HG03135 (cell line): ENCODE results near the gene TRIP6.

Experiments used
- ATAC-seq: cut with Tn5 transposase; IDR thresholded peaks from one replicate; pipeline ENCODE4 v1.9.1; 2021; ENCODE audit warnings: mild to moderate bottlenecking, moderate library complexity; ENCODE audit not compliant: unreplicated experiment

TRIP6 gene, protein sequence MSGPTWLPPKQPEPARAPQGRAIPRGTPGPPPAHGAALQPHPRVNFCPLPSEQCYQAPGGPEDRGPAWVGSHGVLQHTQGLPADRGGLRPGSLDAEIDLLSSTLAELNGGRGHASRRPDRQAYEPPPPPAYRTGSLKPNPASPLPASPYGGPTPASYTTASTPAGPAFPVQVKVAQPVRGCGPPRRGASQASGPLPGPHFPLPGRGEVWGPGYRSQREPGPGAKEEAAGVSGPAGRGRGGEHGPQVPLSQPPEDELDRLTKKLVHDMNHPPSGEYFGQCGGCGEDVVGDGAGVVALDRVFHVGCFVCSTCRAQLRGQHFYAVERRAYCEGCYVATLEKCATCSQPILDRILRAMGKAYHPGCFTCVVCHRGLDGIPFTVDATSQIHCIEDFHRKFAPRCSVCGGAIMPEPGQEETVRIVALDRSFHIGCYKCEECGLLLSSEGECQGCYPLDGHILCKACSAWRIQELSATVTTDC

DNA sequence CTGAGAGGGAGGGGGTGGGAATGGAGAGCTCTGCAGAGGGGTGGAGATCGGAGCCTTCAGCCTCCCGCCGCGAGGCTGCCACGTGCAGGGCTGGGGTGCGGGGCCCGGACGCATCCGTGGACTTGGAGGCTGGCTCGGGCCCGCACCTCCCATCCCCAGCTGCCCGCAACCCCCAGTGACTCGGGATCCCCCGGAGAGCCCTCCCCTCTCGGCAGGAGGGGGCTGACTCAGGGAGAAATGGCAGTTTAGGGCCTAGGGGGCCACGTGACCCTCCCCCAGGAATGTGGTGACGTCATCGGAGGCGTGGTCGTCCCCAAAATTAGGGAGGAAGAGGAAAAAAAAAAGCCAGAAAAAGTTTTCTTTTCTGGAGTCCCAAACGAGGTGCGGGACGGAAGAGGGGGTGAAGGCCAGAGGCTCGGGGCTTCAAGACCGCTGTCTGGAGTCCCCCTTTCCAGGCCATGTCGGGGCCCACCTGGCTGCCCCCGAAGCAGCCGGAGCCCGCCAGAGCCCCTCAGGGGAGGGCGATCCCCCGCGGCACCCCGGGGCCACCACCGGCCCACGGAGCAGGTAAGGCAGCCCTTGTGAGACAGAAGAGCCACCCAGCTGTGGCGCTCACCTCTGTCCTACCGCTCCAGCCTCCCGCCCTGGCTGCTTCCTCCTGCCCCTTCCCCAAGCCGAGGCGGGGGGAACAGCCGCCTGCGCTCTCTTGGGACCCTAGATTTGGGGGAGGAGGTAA, at the start of gene TRIP6:
TRIP6 (plus strand) TSS at position 348 of the 736 bp plus-strand sequence; CDS start at position 459, 111 bp downstream.
- no peak for ATAC-seq

DNA sequence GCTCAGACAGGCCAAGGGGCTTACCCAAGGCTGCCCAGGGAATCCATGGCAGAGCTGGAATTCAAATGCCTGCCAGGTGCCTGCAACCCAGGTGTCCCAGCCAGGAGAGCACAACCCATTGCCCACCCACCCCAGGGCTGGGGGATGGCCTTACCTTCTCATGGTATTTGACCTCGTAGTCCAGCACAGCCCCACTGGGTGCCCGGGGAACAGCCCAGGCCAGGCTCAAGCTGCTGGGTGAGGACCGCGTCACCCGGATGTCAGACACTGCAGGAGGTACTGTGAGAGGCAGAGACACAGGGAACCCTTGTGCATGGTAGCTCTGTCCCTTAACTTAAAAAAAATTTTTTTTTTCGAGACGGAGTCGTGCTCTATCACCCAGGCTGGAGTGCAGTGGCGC, 48.8 kb upstream of the TRIP6 start:
- no peak for ATAC-seq

DNA sequence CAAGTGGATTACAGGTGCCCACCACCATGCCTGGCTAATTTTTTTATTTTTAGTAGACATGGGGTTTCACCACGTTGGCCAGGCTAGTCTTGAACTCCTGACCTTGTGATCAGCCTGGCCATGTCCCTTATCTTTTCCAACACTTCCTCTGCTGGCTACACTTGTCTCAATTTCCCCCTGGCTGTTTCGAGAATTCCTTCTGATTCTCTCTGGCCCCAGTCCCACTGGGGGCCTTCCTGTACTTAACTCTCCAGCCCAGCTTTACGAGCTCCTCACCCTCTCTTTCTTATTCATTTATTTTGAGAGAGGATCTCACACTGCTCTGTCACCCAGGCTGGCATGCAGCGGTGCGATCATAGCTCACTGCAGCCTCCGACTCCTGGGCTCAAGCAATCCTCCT, 48.4 kb upstream of the TRIP6 start:
- ATAC-seq = no peak

DNA sequence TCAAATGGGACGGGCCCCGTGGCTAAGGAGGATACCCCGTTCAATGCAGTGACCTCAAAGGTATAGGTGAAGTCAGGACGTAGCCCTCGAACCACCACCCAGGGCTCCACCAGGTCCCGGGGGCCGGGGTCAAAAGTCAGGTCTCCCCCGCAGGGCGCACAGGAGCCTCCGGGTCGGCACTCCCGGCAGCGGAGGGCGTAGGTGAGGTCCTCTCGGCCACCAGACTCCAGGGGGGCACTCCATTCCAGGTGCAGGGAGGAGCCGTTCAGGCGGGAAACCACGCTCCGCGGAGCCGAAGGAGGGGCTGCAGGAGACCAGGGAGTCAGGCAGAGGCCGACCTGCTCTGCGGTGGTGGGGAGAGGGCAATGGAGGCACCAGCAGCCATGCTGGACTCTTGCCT, 47.6 kb upstream of the TRIP6 start:
- ATAC-seq = no peak

DNA sequence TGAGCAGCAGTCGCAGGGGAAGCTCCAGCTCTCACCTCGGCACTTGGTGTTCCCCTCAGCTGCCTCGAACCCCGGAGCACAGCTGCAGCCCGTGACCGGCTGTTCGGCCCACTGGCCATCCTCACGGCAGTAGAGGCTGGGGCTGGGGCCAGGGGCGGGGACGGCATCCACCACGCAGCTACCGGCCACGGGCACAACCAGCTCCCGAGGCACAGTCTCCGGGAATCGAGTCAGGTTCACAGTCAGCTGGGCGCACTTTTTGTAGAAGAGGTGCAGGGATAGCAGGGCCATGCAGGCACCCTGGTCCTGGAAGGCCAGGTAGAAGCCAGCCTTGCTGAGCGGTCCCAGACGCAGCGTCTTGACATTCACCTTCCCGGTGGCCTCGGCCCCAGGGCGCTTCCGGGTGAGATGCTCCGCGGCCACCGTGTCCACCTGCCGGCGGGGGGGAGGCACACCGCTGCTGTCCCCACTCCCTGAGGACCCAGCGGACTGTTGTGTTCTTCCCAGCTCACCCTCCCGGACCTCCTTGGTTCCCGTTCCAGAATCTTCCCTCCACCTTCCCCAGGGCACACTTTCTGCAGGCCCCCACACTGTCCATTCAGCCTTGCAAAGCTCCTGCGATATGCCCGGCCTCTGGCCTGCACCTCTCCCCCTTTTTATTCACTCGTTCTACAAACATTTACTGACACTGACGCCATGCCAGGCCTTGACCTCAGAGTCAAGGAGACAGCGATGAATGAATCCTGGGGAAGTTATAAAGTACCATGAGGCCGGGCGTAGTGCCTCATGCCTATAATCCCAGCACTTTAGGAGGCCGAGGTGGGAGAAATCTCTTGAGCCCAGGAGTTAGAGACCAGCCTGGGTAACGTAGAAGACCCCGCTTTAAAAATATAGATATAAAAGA, 44.7 kb upstream of the TRIP6 start:
- ATAC-seq = no peak

DNA sequence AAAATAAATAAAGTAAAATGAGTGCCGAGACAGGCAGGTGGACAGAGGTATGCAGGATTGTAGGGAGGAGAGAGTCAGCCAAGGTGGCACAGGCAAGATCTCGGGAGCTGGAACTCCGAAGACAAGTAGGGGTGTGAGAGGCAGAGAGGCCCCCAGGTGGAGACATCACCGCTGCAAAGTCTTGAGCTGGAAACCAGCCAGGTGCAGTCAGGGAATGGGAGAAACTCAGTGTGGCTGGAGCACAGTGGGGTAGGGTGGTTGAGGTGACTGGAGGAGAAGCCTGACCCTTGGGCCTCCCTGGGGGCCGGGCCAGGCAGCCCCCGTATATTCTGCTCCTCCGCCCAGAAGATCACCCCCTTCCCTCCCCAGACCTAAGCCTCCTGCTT, 44.1 kb upstream of the TRIP6 start:
- no peak for ATAC-seq

DNA sequence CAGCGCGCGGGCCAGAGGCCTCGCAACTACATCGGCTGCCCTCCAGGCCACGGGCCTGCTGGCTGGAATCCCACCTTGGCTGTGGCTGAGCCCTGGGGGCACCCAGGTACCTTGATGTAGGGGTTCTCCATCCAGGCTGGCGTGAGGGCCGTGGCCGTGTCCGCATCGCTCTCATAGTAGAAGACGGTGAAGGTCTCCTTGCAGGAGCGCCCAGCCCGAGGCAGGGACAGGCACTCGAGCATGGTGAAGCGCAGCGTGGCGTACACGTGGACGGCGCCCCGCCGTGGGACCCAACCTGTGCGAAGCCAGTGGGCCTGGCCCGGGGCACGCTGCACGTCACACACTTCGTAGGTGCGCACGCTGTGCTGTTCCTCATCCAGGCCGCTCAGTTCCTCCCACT, 43.7 kb upstream of the TRIP6 start:
- ATAC-seq = no peak

DNA sequence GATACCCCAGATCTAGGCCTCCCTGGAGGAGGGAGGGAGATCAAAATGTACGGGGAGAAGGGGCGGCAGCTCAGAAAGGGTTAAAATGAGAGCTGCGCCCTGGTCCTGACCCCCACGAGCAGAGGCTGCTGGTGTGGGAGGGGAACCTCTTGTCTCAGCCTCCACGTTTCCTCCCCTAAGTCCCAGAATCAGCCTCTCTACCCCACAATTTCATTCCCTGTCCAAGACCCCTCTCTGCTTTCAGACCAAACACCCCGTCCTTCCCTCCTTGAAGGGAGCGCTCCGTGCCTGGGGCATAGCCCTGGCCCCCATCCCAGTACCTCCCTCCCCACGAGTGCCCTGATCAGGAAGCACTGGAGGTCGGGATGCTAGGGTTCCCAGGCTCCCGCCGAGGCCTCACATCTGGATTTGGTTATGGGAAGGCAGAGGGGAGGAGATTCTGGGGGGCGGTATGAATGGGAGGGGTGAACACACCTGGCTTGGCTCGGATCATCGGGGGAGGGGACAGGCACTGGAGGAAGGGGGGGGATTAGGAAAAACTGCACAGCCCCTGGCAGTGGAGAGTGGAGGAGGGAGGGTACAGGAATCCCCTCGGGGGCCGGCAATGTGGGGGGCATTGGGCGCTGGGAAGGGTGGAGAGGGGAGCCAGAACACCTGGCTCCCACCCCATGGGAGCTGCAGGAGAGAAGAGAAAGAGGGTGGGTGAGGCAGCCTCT, 42.5 kb upstream of the TRIP6 start:
- no peak for ATAC-seq

DNA sequence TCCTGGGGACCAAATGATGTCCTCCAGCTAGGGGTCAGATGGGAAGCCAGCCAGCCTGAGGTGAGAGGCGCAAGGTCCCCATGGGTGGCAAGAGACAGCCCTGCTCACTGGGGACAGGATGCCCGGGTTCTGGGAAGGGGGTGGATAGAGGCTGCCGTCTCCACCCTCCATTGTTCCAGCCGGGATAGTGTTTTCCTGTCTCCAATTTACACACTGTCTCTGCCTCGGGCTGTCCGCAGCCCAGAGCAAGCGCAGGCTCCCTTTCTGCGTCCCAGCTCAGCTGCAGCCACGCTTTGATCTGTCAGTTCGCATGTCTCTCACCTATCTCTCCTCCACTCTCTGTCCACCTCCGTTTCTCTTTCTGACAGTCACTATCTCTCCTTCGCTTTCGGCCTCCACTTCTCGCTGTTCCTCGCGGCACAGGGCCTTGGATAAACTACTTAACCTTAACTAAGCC, 41.9 kb upstream of the TRIP6 start:
- no peak for ATAC-seq

DNA sequence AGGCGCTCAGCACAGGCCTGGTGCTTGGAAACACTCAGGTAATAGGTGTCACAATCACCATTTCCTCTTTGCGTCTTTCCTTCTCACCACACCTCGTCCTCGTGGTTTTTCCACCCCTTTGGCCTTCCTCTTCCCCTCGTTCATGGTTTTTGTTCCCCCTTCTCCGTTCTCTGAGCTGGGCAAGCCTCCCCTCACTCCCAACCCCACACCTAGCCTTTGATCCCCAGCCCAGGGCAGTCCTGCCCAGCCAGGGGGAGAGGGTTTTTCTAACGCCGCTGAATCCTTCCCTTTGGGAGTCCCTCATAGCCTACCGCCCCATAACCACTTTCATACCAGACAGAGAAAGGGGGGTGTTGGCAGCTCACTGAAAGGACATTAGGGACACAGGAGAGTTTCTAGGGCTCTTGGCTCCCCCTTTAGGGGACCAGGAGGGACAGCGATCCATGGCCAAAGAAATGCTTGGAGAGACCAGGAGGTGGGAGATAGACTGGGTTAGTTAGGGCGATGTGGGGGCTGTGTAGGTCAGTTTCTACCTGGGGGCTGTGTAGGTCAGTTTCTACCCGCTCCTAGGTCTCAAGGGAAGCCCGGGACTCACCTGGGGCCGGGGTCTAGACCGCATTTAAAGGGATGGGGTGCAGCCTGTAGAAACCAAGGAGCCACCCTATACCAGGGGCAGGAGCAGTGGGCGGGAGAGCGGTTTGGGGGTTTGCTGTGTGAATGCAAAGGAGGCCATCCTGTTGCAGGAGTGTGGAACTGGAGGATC, 41.3 kb upstream of the TRIP6 start:
- ATAC-seq = no peak

DNA sequence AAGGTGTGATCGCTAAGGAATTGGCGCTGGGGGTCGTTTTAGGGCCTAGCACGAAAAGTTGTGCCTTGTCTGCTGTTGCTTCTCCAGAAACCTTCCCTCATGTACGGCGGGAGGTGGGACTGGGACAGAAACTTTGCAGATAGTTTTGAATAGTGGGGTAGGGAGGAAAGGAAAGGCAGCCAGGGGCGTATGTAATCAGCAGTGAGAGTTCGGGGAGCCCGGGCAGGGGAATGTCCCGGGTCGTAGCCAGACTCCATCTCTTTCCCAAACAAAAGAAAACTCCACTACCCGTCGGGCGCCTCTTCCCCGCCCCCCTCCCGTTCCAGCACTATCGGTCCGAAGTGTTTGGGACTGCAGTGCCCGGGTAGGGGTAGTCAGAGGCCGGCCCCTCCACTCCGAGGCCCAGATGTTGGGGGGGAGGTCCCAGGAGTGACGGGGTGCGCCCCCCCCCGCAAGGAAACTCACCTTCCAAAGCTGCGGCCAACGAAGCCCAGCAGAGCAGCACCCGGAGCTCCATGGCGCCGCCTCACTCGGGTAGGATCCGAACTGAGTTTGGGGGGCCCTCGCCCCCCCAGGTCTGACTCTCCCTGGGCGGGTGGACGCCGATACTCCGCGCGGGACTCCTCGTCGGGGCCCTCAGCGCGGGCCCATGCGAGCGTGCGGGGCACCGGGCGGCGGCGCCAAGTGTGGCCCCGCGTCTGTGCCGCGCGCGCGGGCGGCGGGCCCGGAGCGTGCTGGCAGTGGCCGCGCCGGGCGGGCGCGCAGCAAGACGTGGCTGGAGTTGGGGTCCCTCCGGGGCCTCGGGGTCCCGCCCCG, 40.5 kb upstream of the TRIP6 start:
- no peak for ATAC-seq

DNA sequence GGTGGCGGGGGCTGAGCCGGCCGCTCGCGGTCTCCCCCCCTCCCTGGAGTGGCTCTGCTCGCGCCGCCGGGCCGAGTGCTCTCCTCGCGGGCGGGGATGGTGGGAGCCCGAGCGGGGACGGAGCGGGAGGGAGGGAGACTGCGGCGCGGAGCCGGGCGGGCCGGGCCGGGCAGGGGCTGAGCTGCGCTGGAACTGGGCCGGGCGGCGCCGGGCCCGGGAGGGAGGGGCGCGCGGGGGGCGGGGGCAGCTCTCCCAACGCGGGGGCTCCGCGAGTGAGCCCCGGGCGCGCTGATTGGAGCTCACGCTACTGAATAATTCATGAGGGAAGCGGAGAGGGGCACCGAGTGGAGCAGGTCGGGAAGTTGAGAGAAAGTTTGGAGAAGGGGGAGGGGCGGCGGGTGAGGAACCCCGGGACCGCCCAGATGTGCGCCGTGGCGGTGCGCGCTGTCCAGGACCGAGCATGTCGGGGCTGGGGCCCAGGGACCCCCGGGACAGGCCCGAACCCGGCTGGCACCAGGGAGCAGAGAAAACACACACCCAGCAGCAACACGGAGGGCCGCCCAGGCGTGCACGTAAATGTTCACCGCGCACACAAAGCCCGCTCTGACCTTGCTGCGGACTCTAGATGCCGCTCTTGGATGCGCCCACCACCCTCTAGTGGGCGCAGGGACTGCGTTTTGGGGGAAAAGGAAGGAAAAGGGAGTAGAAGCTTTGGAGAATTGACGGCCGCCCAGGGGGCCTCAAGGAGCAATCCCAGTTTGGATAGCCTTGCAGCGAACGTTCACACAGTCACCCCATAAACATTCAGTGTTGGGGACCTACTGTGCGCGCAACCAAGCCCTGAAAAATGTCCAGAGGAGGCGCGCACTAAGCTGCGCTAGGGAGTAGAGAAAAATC, 39.6 kb upstream of the TRIP6 start, which contains the start of gene EPHB4:
EPHB4 (minus strand) TSS at position 194 of the 897 bp plus-strand sequence. CDS start 493 bp downstream, outside the sequence.
- no peak for ATAC-seq

DNA sequence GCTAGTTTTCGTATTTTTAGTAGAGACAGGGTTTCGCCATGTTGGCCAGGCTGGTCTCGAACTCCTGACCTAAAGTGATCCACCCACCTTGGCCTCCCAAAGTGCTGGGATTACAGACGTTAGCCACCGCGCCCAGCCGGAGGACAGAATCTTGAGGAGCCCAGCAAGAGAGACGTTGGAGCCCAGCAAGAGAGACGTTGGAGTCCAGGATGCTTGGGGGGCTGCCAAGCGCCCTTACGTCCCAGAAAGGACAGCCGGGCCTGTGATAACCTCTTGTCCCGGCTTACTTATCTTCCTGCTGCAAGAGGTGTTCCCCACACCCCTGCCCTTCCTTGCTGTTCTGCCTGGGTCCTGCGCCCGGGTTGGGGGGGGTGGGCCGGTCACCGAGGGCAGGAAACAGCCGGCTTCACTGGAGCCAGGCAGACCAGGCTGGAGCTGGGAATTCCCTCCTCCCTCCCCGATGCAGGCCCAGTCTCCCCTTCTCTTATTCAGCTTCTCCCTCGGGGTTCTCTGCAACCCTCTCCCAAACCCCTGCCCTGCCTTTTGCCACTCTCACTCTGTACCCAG, 38.0 kb upstream of the TRIP6 start:
- ATAC-seq = no peak

DNA sequence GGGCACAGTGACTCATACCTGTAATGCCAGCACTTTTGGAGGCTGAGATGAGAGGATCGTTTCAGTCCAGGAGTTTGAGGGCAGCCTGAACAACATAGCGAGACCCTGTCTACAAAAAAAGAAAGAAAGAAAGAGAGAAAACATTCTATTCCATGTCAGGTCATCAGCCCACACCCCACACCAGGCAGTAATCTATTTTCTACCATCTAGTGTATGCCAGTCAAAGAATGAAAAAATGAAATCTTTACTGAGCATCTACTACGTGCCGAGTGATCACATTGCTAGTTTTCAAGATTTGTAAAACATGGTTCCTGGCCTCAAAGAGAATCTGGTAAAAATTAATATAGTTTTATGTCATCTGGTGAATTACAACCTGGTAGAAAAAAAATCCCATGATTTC, 36.8 kb upstream of the TRIP6 start:
- no peak for ATAC-seq

DNA sequence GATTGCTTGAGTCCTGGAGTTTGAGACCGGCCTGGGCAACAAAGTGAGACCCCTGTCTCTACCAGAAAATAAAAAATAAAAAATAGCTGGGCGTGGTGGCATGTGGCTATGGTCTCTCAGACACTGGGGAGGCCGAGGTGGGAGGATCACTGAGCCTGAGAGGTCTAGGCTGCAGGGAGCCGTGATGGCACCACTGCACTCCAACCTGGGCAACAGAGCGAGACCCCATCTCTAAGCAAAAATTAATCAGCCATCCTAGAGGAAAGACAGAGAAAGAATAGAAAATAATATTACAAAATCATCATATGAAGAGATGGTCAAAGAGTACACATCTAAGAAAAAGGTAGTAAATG, 34.9 kb upstream of the TRIP6 start:
- no peak for ATAC-seq

DNA sequence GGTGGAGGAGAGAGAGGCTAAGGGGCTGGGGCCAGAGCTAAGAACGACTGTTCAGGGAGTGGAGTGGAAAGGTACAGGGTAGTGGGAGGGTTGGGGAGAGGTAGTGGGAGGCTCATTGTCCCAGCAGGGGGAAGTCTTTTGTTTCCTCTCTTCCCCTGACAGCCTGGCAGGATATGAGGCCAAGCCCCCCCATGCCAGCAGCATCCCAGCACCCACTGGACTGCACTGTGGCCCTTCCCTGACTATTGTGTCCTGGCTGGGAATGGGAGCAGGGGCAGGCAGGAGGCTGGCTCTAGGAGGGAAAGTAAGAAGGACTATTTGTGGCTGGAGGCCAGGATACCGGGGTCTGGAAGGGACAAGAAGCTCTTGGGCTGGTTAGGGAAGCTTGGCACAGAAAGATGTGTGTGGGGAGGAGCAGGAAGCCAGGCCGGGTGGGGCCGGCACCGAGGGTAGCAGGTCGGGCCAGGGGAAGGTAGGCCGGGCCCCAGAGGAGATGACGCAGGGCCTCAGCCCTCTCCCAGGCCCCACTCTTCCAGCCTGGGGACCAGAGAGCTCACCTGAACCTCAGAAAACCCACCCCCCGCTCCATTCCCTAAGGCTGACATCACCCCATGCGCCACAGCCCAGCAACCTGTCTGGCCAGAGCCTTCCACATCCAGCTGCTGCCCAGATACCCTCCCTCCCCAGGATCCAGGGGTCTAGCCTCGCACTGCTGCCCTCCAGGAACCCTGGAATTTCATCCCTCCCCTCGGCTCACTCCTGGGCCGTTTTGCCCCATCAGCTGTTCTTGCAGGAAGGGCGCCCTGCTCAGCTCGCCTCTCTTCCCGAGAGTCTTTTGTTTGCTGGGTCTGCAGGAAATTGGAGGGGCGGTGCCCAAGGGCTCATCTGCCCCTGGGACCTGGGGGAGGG, 31.0 kb upstream of the TRIP6 start:
- ATAC-seq = no peak

DNA sequence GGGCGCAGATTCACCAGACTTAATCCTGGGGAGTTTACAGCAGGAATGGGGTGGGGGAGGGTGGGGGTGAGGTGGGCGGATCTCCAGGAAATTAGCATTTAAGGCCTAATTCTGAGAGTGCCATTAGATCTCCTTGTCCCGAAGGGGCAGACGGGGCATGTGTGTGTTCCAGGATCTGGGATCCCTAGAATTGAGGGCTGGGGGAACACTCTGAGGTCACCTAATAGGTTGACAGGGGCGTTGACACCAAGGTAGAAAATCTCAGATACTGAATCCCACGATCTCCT, 30.4 kb upstream of the TRIP6 start:
- ATAC-seq = no peak
